GM12878 (cell line): ENCODE results near the gene VSIG8. TPM values are rescaled to one million over a fixed set of nuclear protein-coding genes. Genes with fewer than 3 reads are reported as not detected.

Source experiments
- ATAC-seq: fragments of 200-7000 bp; cut with Tn5 transposase; 3 replicates; pipeline ENCODE4 v1.9.1; 2020; ENCODE audit warnings: mild to moderate bottlenecking, moderate library complexity
- BruUV-seq: library from RNA; stranded (reverse); fragments of 400-500 nt; replicated peaks from 2 replicates; lab custom pipeline; 2021; lab: Mats Ljungman, UMichigan
- CTCF ChIA-PET: fragments of 300-600 bp; sonication (Branson Sonifier 250); formaldehyde crosslinking; extraction: SDS; loops from one replicate; lab custom pipeline; 2021; ENCODE audit warnings: inconsistent platforms; lab: Yijun Ruan, JAX
- POLR2A ChIA-PET: fragments of 350-600 bp; formaldehyde crosslinking; extraction: SDS; loops from one replicate; lab custom pipeline; 2021; ENCODE audit warnings: inconsistent platforms; lab: Charles Lee
- RAD21 ChIA-PET: fragments of 300-600 bp; sonication (Branson Sonifier 250); formaldehyde crosslinking; loops from one replicate; lab custom pipeline; 2023; ENCODE audit warnings: antibody characterized with exemption; ENCODE audit not compliant: unreplicated experiment; lab: Charles Lee
- SMC1A ChIA-PET: fragments of 300-600 bp; sonication (Branson Sonifier 250); formaldehyde crosslinking; loops from one replicate; lab custom pipeline; 2023; ENCODE audit not compliant: unreplicated experiment, uncharacterized antibody; lab: Charles Lee
- DNase-seq: peaks from one replicate; pipeline ENCODE4 v3.0.0-alpha.2; 2011; ENCODE audit warnings: low read depth, low spot score
- FAIRE-seq: peaks from 3 replicates; lab custom pipeline; 2011; peaks lifted over from hg19 to GRCh38; lab: Jason Lieb, UNC
- H2AFZ ChIP-seq: 2 replicates; pipeline ENCODE4 v1.6.0; 2011; ENCODE audit warnings: low read depth, low read length, control low read depth; ENCODE audit not compliant: control insufficient read depth
- H3K27ac ChIP-seq: 2 replicates; pipeline ENCODE4 v1.5.1; 2011; ENCODE audit warnings: control low read depth; ENCODE audit not compliant: control insufficient read depth, insufficient read depth
- H3K27me3 ChIP-seq, 2 experiments: replicated peaks in 1 of 2; 2 replicates each; pipeline versions ENCODE4 v1.6.0 to v1.6.1; 2011; ENCODE audit warnings: low read length in 1 of 2; ENCODE audit not compliant: control insufficient read depth in 2 of 2, insufficient read depth in 2 of 2
- H3K36me3 ChIP-seq, 2 experiments: 2 replicates each; pipeline ENCODE4 v1.5.1; 2011; ENCODE audit warnings: low read length in 1 of 2; ENCODE audit not compliant: control insufficient read depth in 2 of 2, insufficient read depth in 2 of 2
- H3K4me1 ChIP-seq: 2 replicates; pipeline ENCODE4 v1.6.1; 2011; ENCODE audit warnings: mild to moderate bottlenecking, low read length, moderate library complexity, mixed read lengths; ENCODE audit not compliant: control insufficient read depth, insufficient read depth
- H3K4me2 ChIP-seq: 2 replicates; pipeline ENCODE4 v1.6.0; 2011; ENCODE audit warnings: control low read depth; ENCODE audit not compliant: control insufficient read depth, insufficient read depth
- H3K4me3 ChIP-seq: fragments of 200-600 bp; sonication (generic); 2 replicates; pipeline ENCODE4 v1.5.1; 2016
- H3K79me2 ChIP-seq: 2 replicates; pipeline ENCODE4 v1.6.0; 2011; ENCODE audit warnings: low read length; ENCODE audit not compliant: control insufficient read depth, insufficient read depth
- H3K9ac ChIP-seq: 2 replicates; pipeline ENCODE4 v1.8.0; 2011; ENCODE audit warnings: low read length, control low read depth, mixed read lengths; ENCODE audit not compliant: control insufficient read depth, insufficient read depth
- H3K9me3 ChIP-seq: replicated peaks from 3 replicates; pipeline ENCODE4 v1.5.1; 2011; ENCODE audit warnings: mild to moderate bottlenecking, low read length; ENCODE audit not compliant: control insufficient read depth, insufficient read depth
- H4K20me1 ChIP-seq: 2 replicates; pipeline ENCODE4 v1.6.0; 2011; ENCODE audit not compliant: control insufficient read depth, insufficient read depth
- CBFB ChIP-seq: IDR thresholded peaks from 2 replicates; pipeline ENCODE4 v1.6.1; 2016; ENCODE audit warnings: antibody characterized with exemption, low read depth
- HDAC2 ChIP-seq: fragments of 200-600 bp; sonication (generic); IDR thresholded peaks from 2 replicates; pipeline ENCODE4 v1.6.1; 2017
- JUNB ChIP-seq: IDR thresholded peaks from 2 replicates; pipeline ENCODE4 v1.6.1; 2016; ENCODE audit warnings: antibody characterized with exemption, mild to moderate bottlenecking
- KDM1A ChIP-seq: fragments of 200-600 bp; sonication (generic); IDR thresholded peaks from 2 replicates; pipeline ENCODE4 v1.6.1; 2016; ENCODE audit warnings: borderline replicate concordance
- POU2F2 ChIP-seq: IDR thresholded peaks from 3 replicates; pipeline ENCODE4 v1.6.1; 2011; ENCODE audit warnings: low read depth, mild to moderate bottlenecking, low read length, borderline replicate concordance
- ZNF622 ChIP-seq: fragments of 450-650 bp; IDR thresholded peaks from 2 replicates; pipeline ENCODE4 v1.6.1; 2017; ENCODE audit warnings: mild to moderate bottlenecking, inconsistent platforms
- WGBS: methylation state at CpG from one replicate; pipeline ENCODE4 v1.1.6; 2016; ENCODE audit warnings: low lambda C conversion rate; ENCODE audit not compliant: insufficient replicate concordance, insufficient coverage; ENCODE audit errors: missing lambda C conversion rate; 5-methylcytosine and 5-hydroxymethylcytosine counted together
- in situ Hi-C: fragments of 300-500 bp; cut with MboI; formaldehyde crosslinking; loops from 9 replicates; pipeline ENCODE4 v1.14.3; 2018; ENCODE audit warnings: mixed read lengths
- intact Hi-C: fragments of 100-400 bp; cut with micrococcal nuclease; formaldehyde crosslinking; loops from one replicate; pipeline ENCODE4 v1.14.2; 2022; ENCODE audit not compliant: unreplicated experiment
- polyA plus RNA-seq, 11 experiments: library from polyadenylated mRNA; depleted of rRNA in 4 of 11; unstranded in 6 of 11; stranded (reverse) in 5 of 11; fragments of >200 nt; fragmentation: Nextera tagmentation in 4 of 11; fragmentation: Illumina TruSeq in 1 of 11; extraction: Ambion mirVana in 4 of 11; extraction: Trizol in 1 of 11; gene quantifications; 1 replicate in 1 of 11; 2 replicates in 10 of 11; pipeline versions ENCODE4 v1.2.1 to v1.2.3, GENCODE V29; 2011 to 2016; ENCODE audit warnings: inconsistent platforms in 2 of 11, missing spikeins in 2 of 11, low read depth in 1 of 11
- total RNA-seq, 4 experiments: library from RNA; depleted of rRNA in 3 of 4; stranded (reverse); fragments of >200 nt in 3 of 4; fragmentation: Illumina TruSeq in 1 of 4; extraction: Trizol in 1 of 4; gene quantifications; 2 replicates each; pipeline versions ENCODE4 v1.2.1 to v1.2.3, GENCODE V29; 2013 to 2021
- TF ChIP-seq, protein P1 (sequence below): fragments of 450-650 bp; IDR thresholded peaks from 2 replicates; pipeline ENCODE4 v1.6.1; 2017; ENCODE audit warnings: mild to moderate bottlenecking, low read depth, inconsistent platforms; ENCODE audit not compliant: poor library complexity, severe bottlenecking
- TF ChIP-seq, protein P2 (sequence below), 3 experiments: IDR thresholded peaks in 2 of 3; conservative IDR thresholded peaks in 1 of 3; 2 replicates each; pipeline ENCODE4 v1.5.1; 2011; ENCODE audit warnings: low read depth in 3 of 3, low read length in 3 of 3, mild to moderate bottlenecking in 3 of 3, control low read depth in 2 of 3, moderate library complexity in 2 of 3, inconsistent platforms in 1 of 3, mixed read lengths in 1 of 3; ENCODE audit not compliant: control insufficient read depth in 2 of 3, insufficient read depth in 1 of 3; ENCODE audit errors: extremely low read depth in 1 of 3
- TF ChIP-seq, protein P3 (sequence below): IDR thresholded peaks from 2 replicates; pipeline ENCODE4 v1.6.1; 2012; ENCODE audit warnings: low read depth, low read length, improper control_type of control experiment

Gene VSIG8
- total and polyA plus RNA-seq, 10 of the 15 experiments (the other 5 are each of a cell fraction or from before 2014, with no cell fraction given): not detected

DNA sequence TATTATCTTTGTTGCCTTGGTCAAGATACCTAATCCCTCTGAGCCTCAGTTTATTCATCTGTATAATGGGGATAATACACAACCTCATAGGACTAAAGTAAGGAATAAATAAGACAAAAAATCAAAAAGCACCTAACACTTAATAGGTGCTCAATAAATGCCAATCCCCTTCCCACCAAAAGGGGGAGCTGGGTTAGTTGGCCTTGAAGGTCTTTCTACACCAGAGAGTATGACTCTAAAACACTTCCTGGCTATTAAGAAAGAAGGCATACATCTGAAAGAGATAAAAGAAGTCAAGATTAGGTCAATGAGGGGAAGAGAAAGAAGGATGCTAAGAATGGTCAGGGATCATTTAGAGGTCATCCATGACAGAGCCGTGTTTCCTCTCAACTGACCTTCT lies 11.1 kb downstream of the VSIG8 start:
- H3K9ac ChIP-seq: no peak overlapping the region
- FAIRE-seq: no peak
- H3K36me3 ChIP-seq: no peaks in the 10 kb centered on the region
- H2AFZ ChIP-seq: no peak overlapping the region
- peaks cover 2 to 8% of the 10 kb centered on the region in 2 experiments; a peak in 3 of 4 replicates for H3K27me3 ChIP-seq
- ChIA-PET SMC1A (interaction anchor here (1.1 kb wide), 1 partner anchor 25 kb away, joined by 3 read pairs; no protein-coding TSS in a partner anchor), POLR2A (no interaction called here), RAD21 (no interaction called here), CTCF (interaction anchor here (0.9 to 2.5 kb wide), 3 partner anchors 11 to 54 kb away, joined by 3 to 13 read pairs (median 5); no protein-coding TSS in a partner anchor)
- no peaks in the 10 kb centered on the region for H3K79me2 ChIP-seq
- WGBS: 29% methylated on average over 1 of the region's 1 CpG
- BruUV-seq: no TSS peak
- intact Hi-C loops (no loop called here), in situ Hi-C loops (no loop called here)
- DNase-seq: no peak
- TF ChIP-seq, protein P1, sequence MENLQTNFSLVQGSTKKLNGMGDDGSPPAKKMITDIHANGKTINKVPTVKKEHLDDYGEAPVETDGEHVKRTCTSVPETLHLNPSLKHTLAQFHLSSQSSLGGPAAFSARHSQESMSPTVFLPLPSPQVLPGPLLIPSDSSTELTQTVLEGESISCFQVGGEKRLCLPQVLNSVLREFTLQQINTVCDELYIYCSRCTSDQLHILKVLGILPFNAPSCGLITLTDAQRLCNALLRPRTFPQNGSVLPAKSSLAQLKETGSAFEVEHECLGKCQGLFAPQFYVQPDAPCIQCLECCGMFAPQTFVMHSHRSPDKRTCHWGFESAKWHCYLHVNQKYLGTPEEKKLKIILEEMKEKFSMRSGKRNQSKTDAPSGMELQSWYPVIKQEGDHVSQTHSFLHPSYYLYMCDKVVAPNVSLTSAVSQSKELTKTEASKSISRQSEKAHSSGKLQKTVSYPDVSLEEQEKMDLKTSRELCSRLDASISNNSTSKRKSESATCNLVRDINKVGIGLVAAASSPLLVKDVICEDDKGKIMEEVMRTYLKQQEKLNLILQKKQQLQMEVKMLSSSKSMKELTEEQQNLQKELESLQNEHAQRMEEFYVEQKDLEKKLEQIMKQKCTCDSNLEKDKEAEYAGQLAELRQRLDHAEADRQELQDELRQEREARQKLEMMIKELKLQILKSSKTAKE: no peak
- TF ChIP-seq, protein P2, sequence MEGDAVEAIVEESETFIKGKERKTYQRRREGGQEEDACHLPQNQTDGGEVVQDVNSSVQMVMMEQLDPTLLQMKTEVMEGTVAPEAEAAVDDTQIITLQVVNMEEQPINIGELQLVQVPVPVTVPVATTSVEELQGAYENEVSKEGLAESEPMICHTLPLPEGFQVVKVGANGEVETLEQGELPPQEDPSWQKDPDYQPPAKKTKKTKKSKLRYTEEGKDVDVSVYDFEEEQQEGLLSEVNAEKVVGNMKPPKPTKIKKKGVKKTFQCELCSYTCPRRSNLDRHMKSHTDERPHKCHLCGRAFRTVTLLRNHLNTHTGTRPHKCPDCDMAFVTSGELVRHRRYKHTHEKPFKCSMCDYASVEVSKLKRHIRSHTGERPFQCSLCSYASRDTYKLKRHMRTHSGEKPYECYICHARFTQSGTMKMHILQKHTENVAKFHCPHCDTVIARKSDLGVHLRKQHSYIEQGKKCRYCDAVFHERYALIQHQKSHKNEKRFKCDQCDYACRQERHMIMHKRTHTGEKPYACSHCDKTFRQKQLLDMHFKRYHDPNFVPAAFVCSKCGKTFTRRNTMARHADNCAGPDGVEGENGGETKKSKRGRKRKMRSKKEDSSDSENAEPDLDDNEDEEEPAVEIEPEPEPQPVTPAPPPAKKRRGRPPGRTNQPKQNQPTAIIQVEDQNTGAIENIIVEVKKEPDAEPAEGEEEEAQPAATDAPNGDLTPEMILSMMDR (IDR thresholded peaks at IDR 0.05 in 2 of 3, conservative IDR thresholded peaks at IDR 0.05 in 1 of 3; ENCODE audit: control insufficient read depth in 2 of 3, extremely low read depth in 1 of 3, insufficient read depth in 1 of 3, low read depth in 3 of 3, low read length in 3 of 3): peak in 1 of 3 experiments; percentile 7; a peak in 1 of 6 replicates
- TF ChIP-seq KDM1A: no peak
- no peak for TF ChIP-seq POU2F2
- TF ChIP-seq CBFB: no peak
- no peak for TF ChIP-seq ZNF622
- TF ChIP-seq, protein P3, sequence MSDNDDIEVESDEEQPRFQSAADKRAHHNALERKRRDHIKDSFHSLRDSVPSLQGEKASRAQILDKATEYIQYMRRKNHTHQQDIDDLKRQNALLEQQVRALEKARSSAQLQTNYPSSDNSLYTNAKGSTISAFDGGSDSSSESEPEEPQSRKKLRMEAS: no peak
- TF ChIP-seq JUNB: no peak
- no peak for TF ChIP-seq HDAC2
- no peak overlapping the region for H3K4me3 ChIP-seq
- no peak overlapping the region for H3K4me2 ChIP-seq
- H3K27ac ChIP-seq: no peak overlapping the region
- H3K4me1 ChIP-seq: no peaks in the 10 kb centered on the region
- H3K9me3 ChIP-seq: no peaks in the 10 kb centered on the region
- no peak for ATAC-seq
- no peaks in the 10 kb centered on the region for H4K20me1 ChIP-seq
